HepG2 (cell line): ENCODE measurements around the gene STXBP4. TPM values are rescaled to one million over a fixed set of nuclear protein-coding genes. Genes with fewer than 3 reads are reported as not detected.

Experiments
- CBFB ChIP-seq: sonication (generic); formaldehyde crosslinking; IDR thresholded peaks from 2 replicates; pipeline ENCODE4 v1.4.0; 2020; ENCODE audit warnings: missing genetic modification reagents
- ETV5 ChIP-seq: IDR thresholded peaks from 2 replicates; pipeline ENCODE4 v1.6.1; 2018; ENCODE audit warnings: missing biosample characterization, missing genetic modification reagents, inconsistent platforms, borderline replicate concordance
- FOXK1 ChIP-seq: sonication (generic); formaldehyde crosslinking; IDR thresholded peaks from 2 replicates; pipeline ENCODE4 v1.4.0; 2020; ENCODE audit warnings: low read depth, missing genetic modification reagents, borderline replicate concordance
- GABPB1 ChIP-seq: IDR thresholded peaks from 2 replicates; pipeline ENCODE4 v1.6.1; 2016; ENCODE audit warnings: mild to moderate bottlenecking, missing genetic modification reagents, moderate library complexity, missing compliant biosample characterization
- GTF3A ChIP-seq: sonication (generic); formaldehyde crosslinking; conservative IDR thresholded peaks from 2 replicates; pipeline ENCODE4 v1.4.0; 2020; ENCODE audit warnings: mild to moderate bottlenecking, missing genetic modification reagents
- HNF4G ChIP-seq, 2 experiments: sonication (generic) in 1 of 2; formaldehyde crosslinking in 1 of 2; IDR thresholded peaks; 2 replicates each; pipeline versions ENCODE4 v1.4.0 to v1.6.1; 2011 to 2020; ENCODE audit warnings: borderline replicate concordance in 2 of 2, low read depth in 2 of 2, mild to moderate bottlenecking in 2 of 2, low read length in 1 of 2, missing genetic modification reagents in 1 of 2, moderate library complexity in 1 of 2
- KDM6A ChIP-seq: IDR thresholded peaks from 2 replicates; pipeline ENCODE4 v1.6.1; 2016; ENCODE audit warnings: low read depth
- MXI1 ChIP-seq: IDR thresholded peaks from 3 replicates; pipeline ENCODE4 v1.6.1; 2012; ENCODE audit warnings: low read depth, low read length, inconsistent platforms, borderline replicate concordance
- MYNN ChIP-seq: sonication (generic); formaldehyde crosslinking; IDR thresholded peaks from 2 replicates; pipeline ENCODE4 v1.4.0; 2020; ENCODE audit warnings: mild to moderate bottlenecking, low read depth, missing genetic modification reagents
- NR2F6 ChIP-seq, 2 experiments: IDR thresholded peaks; 2 replicates each; pipeline ENCODE4 v1.6.1; 2016; ENCODE audit warnings: antibody characterized with exemption in 1 of 2, mild to moderate bottlenecking in 1 of 2
- SNRNP70 ChIP-seq: fragments of 200-400 bp; formaldehyde crosslinking; IDR thresholded peaks from 2 replicates; pipeline ENCODE4 v1.6.1; 2017; ENCODE audit warnings: mild to moderate bottlenecking, low read depth, low read length, moderate library complexity
- ZC3H4 ChIP-seq: sonication (generic); formaldehyde crosslinking; IDR thresholded peaks from 2 replicates; pipeline ENCODE4 v1.4.0; 2020; ENCODE audit warnings: missing genetic modification reagents, borderline replicate concordance
- ZFX ChIP-seq: sonication (generic); formaldehyde crosslinking; IDR thresholded peaks from 2 replicates; pipeline ENCODE4 v1.4.0; 2020; ENCODE audit warnings: mild to moderate bottlenecking, low read depth, missing genetic modification reagents, moderate library complexity
- ZGPAT ChIP-seq: IDR thresholded peaks from 2 replicates; pipeline ENCODE4 v1.6.1; 2016; ENCODE audit warnings: mild to moderate bottlenecking
- ZNF10 ChIP-seq: sonication (generic); formaldehyde crosslinking; IDR thresholded peaks from 2 replicates; pipeline ENCODE4 v1.4.0; 2020; ENCODE audit warnings: mild to moderate bottlenecking, low read depth, missing genetic modification reagents, borderline replicate concordance
- ZNF232 ChIP-seq: sonication (generic); formaldehyde crosslinking; IDR thresholded peaks from 2 replicates; pipeline ENCODE4 v1.4.0; 2020; ENCODE audit warnings: missing genetic modification reagents, borderline replicate concordance
- ZNF264 ChIP-seq: sonication (generic); formaldehyde crosslinking; IDR thresholded peaks from 2 replicates; pipeline ENCODE4 v1.4.0; 2020; ENCODE audit warnings: missing genetic modification reagents
- ZNF329 ChIP-seq: sonication (generic); formaldehyde crosslinking; IDR thresholded peaks from 2 replicates; pipeline ENCODE4 v1.9.0; 2021; ENCODE audit warnings: low read depth, mild to moderate bottlenecking, missing genetic modification reagents
- ZNF430 ChIP-seq: sonication (generic); formaldehyde crosslinking; IDR thresholded peaks from 2 replicates; pipeline ENCODE4 v1.9.0; 2021; ENCODE audit warnings: mild to moderate bottlenecking, missing genetic modification reagents
- ZNF552 ChIP-seq: sonication (generic); formaldehyde crosslinking; IDR thresholded peaks from 2 replicates; pipeline ENCODE4 v1.9.0; 2022; ENCODE audit warnings: missing genetic modification reagents, mild to moderate bottlenecking, borderline replicate concordance
- ZNF839 ChIP-seq: sonication (generic); formaldehyde crosslinking; IDR thresholded peaks from 2 replicates; pipeline ENCODE4 v1.4.0; 2020; ENCODE audit warnings: missing genetic modification reagents, mild to moderate bottlenecking, borderline replicate concordance
- polyA plus RNA-seq, 8 experiments: library from polyadenylated mRNA; depleted of rRNA in 3 of 8; stranded (reverse) in 7 of 8; unstranded in 1 of 8; fragments of >200 nt; fragmentation: Illumina TruSeq in 4 of 8; extraction: Trizol in 4 of 8; gene quantifications; 2 replicates each; pipeline versions ENCODE4 v1.2.1 to v1.2.3, GENCODE V29; 2011 to 2016; ENCODE audit warnings: low read depth in 4 of 8, missing spikeins in 1 of 8, mixed read lengths in 1 of 8; ENCODE audit not compliant: insufficient read depth in 1 of 8
- total RNA-seq, 5 experiments: library from RNA; depleted of rRNA; stranded (reverse); fragments of >200 nt; fragmentation: Illumina TruSeq; extraction: Trizol; gene quantifications; 2 replicates each; pipeline ENCODE4 v1.2.3, GENCODE V29; 2016; ENCODE audit warnings: low read depth in 1 of 5
- TF ChIP-seq, protein P1 (sequence below): sonication (generic); formaldehyde crosslinking; IDR thresholded peaks from 2 replicates; pipeline ENCODE4 v1.5.1; 2020; ENCODE audit warnings: missing genetic modification reagents, mild to moderate bottlenecking, borderline replicate concordance
- TF ChIP-seq, protein P2 (sequence below): IDR thresholded peaks from 2 replicates; pipeline ENCODE4 v1.6.1; 2012; ENCODE audit warnings: low read length, improper control_type of control experiment

STXBP4 gene
- total and polyA plus RNA-seq, 2 of the 13 experiments (the other 11 are each of a cell fraction or from before 2014, with no cell fraction given) = 8.5 to 36.1 TPM

DNA sequence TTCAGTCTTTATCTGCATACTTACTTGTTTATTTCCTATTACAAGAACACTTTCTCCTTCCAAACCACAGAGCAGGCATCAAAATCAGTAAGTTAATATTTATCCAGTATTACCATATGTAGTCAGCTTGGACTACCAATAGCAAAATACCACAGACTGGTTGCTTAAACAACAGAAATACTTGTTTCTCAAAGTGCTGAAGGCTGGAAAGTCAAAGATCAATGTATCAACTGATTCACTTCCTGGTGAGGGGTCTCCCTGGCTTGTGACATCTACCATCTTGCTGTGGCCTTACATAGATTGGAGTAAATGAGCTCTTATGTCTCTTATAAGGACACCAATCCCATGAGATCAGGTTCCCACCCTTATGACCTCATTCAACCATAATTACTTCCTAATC is 2.6 kb downstream of the STXBP4 start (continued):
- no peak for TF ChIP-seq ZNF232
- no peak for TF ChIP-seq ZNF329 (CRISPR knock-in tag)
- TF ChIP-seq ZNF430 (CRISPR knock-in tag) = no peak
- TF ChIP-seq ETV5 = peak; percentile 71; the same call in 1 of the 2 replicates
- 0 out of 2 replicates have a peak, but pooled peaks have one; percentile 31 for TF ChIP-seq NR2F6 (IDR thresholded peaks at IDR 0.05)
- TF ChIP-seq NR2F6 (CRISPR knock-in tag; IDR thresholded peaks at IDR 0.05) = peak; percentile 43; the same call in 1 of the 2 replicates
- TF ChIP-seq ZNF10 (CRISPR knock-in tag) = no peak
- TF ChIP-seq ZNF839 (CRISPR knock-in tag) = no peak
- 0 out of 3 replicates have a peak, but pooled peaks have one; percentile 19 for TF ChIP-seq MXI1
- no peak for TF ChIP-seq ZNF552 (CRISPR knock-in tag)
- TF ChIP-seq GABPB1 = peak; percentile 60; the same call in 1 of the 2 replicates
- peak; percentile 97 for TF ChIP-seq ZNF264
- TF ChIP-seq, protein P1, sequence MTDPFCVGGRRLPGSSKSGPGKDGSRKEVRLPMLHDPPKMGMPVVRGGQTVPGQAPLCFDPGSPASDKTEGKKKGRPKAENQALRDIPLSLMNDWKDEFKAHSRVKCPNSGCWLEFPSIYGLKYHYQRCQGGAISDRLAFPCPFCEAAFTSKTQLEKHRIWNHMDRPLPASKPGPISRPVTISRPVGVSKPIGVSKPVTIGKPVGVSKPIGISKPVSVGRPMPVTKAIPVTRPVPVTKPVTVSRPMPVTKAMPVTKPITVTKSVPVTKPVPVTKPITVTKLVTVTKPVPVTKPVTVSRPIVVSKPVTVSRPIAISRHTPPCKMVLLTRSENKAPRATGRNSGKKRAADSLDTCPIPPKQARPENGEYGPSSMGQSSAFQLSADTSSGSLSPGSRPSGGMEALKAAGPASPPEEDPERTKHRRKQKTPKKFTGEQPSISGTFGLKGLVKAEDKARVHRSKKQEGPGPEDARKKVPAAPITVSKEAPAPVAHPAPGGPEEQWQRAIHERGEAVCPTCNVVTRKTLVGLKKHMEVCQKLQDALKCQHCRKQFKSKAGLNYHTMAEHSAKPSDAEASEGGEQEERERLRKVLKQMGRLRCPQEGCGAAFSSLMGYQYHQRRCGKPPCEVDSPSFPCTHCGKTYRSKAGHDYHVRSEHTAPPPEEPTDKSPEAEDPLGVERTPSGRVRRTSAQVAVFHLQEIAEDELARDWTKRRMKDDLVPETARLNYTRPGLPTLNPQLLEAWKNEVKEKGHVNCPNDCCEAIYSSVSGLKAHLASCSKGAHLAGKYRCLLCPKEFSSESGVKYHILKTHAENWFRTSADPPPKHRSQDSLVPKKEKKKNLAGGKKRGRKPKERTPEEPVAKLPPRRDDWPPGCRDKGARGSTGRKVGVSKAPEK = no peak
- no peak for TF ChIP-seq GTF3A (CRISPR knock-in tag)
- no peak for TF ChIP-seq MYNN
- TF ChIP-seq CBFB (CRISPR knock-in tag) = no peak
- TF ChIP-seq FOXK1 (CRISPR knock-in tag) = peak; percentile 74; the same call in 1 of the 2 replicates
- TF ChIP-seq KDM6A = no peak
- TF ChIP-seq ZGPAT (CRISPR knock-in tag) = peak; percentile 40; the same call in 1 of the 2 replicates
- TF ChIP-seq ZFX (CRISPR knock-in tag) = no peak
- TF ChIP-seq SNRNP70 = no peak
- TF ChIP-seq HNF4G (IDR thresholded peaks at IDR 0.05; ENCODE audit: borderline replicate concordance, low read depth, low read length) = peak; percentile 39; the same call in 1 of the 2 replicates
- no peak for TF ChIP-seq HNF4G (CRISPR knock-in tag; IDR thresholded peaks at IDR 0.05; ENCODE audit: borderline replicate concordance, low read depth)
- TF ChIP-seq ZC3H4 (CRISPR knock-in tag) = no peak
- TF ChIP-seq, protein P2, sequence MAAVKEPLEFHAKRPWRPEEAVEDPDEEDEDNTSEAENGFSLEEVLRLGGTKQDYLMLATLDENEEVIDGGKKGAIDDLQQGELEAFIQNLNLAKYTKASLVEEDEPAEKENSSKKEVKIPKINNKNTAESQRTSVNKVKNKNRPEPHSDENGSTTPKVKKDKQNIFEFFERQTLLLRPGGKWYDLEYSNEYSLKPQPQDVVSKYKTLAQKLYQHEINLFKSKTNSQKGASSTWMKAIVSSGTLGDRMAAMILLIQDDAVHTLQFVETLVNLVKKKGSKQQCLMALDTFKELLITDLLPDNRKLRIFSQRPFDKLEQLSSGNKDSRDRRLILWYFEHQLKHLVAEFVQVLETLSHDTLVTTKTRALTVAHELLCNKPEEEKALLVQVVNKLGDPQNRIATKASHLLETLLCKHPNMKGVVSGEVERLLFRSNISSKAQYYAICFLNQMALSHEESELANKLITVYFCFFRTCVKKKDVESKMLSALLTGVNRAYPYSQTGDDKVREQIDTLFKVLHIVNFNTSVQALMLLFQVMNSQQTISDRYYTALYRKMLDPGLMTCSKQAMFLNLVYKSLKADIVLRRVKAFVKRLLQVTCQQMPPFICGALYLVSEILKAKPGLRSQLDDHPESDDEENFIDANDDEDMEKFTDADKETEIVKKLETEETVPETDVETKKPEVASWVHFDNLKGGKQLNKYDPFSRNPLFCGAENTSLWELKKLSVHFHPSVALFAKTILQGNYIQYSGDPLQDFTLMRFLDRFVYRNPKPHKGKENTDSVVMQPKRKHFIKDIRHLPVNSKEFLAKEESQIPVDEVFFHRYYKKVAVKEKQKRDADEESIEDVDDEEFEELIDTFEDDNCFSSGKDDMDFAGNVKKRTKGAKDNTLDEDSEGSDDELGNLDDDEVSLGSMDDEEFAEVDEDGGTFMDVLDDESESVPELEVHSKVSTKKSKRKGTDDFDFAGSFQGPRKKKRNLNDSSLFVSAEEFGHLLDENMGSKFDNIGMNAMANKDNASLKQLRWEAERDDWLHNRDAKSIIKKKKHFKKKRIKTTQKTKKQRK = no peak
